Measurements from ENCODE around the gene DNAI2. TPM values are rescaled to one million over a fixed set of nuclear protein-coding genes. Genes with fewer than 3 reads are reported as not detected.

The DNAI2 gene
- total and polyA plus RNA-seq, 8 donors, result not detected

DNA sequence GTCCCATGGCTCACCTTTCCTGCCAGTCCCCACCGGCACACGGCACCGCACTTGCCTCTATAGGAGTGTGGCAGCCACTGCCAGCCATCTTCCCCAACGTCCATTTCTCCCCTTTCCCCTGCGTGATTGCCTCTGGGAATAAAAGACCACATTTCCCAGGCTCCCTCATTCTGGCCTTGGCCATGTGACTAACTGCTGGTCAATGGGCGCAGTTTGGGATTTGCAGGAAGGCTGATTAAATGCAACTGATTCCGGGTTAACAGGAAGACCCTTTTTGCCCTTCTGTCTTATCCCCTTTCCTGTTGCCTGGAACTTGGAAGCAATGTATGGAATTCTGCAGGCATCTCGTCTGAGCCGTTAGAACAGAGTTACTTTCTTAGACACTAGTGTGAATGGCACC is 84.7 kb downstream of the DNAI2 start:
- Histone ChIP-seq H3K36me3 (no peaks in the 10 kb centered on the region), H3K27ac (no peak overlapping the region), H3K9me3 (no peaks in the 10 kb centered on the region), H3K27me3 (peaks cover 26 to 100% (median 84%) of the 10 kb centered on the region in 3 donors), H3K4me3 (no peak overlapping the region), H3K4me1 (peaks cover 7 to 34% (median 23%) of the 10 kb centered on the region in 4 donors)
- 77 to 84% (median 81%) methylated on average over 9 of the region's 9 CpGs for WGBS, 5 donors
- no peak for DNase-seq
- intact Hi-C loops (cut with DNase I; ENCODE audit: low total_unique reads), result no loop called here
- TF ChIP-seq POLR2A (IDR thresholded peaks at IDR 0.05) (no peak), CTCF (IDR thresholded peaks at IDR 0.05) (no peak), EP300 (IDR thresholded peaks at IDR 0.05) (no peak), POLR2AphosphoS5 (IDR thresholded peaks at IDR 0.05) (no peak)

DNA sequence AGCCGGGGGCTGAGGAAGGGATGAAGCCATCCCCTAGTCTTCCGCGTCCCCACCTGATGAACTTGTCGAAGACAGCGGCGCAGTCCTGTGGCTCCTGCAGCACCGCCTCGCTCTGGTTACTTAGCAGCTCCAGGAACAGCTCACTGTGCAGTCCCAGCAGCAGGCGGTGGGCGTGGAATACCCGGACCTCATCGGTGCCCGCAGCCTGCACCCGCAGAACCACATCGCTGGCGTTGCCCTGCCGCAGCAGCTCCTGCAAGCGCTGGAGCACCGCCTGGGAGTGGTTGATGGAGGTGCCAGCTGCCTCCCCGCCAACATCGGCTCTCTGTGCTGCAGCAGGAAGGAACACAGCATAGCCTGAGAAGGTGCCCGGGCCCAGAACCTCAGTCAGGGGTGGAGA is 85.9 kb downstream of the DNAI2 start:
- Histone ChIP-seq H3K4me1 (peaks cover 7 to 29% (median 23%) of the 10 kb centered on the region in 4 donors), H3K27me3 (peaks cover 16 to 88% (median 73%) of the 10 kb centered on the region in 3 donors), H3K36me3 (no peaks in the 10 kb centered on the region), H3K27ac (no peak overlapping the region), H3K9me3 (no peaks in the 10 kb centered on the region), H3K4me3 (no peak overlapping the region)
- 91 to 95% (median 94%) methylated on average over 17 to 22 of the region's 22 CpGs for WGBS, 5 donors
- no peak for TF ChIP-seq EP300 (IDR thresholded peaks at IDR 0.05)
- TF ChIP-seq POLR2A (IDR thresholded peaks at IDR 0.05), result no peak
- no peak for TF ChIP-seq CTCF (IDR thresholded peaks at IDR 0.05)
- TF ChIP-seq POLR2AphosphoS5 (IDR thresholded peaks at IDR 0.05), result no peak
- no peak for DNase-seq
- intact Hi-C loops (cut with DNase I; ENCODE audit: low total_unique reads), result no loop called here

- no peak for DNase-seq
- H3K9me3 ChIP-seq, result no peaks in the 10 kb centered on the region
- peaks cover 16 to 79% (median 67%) of the 10 kb centered on the region in 3 donors for H3K27me3 ChIP-seq
- TF ChIP-seq POLR2AphosphoS5 (IDR thresholded peaks at IDR 0.05) (no peak), POLR2A (IDR thresholded peaks at IDR 0.05) (no peak), CTCF (IDR thresholded peaks at IDR 0.05) (no peak), EP300 (IDR thresholded peaks at IDR 0.05) (no peak)
- intact Hi-C loops (cut with DNase I; ENCODE audit: low total_unique reads), result no loop called here
- no peaks in the 10 kb centered on the region for H3K36me3 ChIP-seq
- no peak overlapping the region for H3K4me3 ChIP-seq
- 45 to 63% (median 55%) methylated on average over 7 of the region's 7 CpGs for WGBS, 5 donors
- H3K4me1 ChIP-seq, result peaks cover 7 to 29% (median 23%) of the 10 kb centered on the region in 4 donors
- no peak overlapping the region for H3K27ac ChIP-seq
Measured at GRCh38 chr17:74360899-74361229, 86.8 kb downstream of the DNAI2 start.

DNA sequence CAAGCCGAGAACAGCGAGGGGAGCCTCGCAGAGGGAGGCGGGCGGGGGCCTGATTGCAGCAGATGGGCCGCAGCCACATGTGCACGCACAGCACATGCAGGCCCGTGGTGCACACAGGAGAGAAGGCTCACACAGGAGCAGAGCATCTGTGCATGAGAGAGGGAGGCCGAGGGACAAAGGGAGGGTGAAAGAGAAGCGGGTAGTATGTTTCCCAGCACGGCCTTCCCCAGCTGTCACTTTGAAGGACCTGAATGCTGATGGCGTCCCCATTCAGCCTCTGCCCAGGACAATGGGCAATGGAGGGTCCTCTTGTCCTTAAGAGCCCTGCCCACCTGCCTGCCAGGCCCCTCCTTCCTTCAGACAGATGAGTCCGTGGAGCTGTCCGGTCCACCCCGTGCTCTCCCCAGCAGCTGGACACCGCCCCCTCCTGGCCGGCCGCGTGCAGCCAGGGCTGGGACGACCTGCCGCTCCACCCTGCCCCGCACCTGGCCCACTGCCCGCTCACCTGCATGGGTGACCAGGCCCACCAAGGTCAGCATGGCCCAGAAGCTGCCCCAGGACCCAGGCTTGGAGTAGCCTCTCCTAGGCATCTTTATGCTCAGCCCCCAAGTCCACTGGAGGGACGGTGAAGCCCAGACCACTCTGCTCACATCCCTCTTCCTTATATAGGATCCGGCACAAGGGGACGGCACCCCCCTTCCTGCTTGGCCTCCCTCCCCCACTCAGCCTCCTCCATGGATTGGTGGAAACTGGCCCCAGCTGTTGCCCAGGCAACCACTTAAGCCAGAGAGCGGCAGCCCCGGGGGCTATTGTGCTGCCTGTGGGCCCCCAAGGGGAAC is 87.4 kb downstream of the DNAI2 start, which contains the start of gene BTBD17:
BTBD17 (minus strand) TSS at position 639 of the 839 bp plus-strand sequence; CDS start at position 590, 49 bp downstream.
- no peak within 1 kb of the TSS for H3K27ac ChIP-seq
- H3K9me3 ChIP-seq, result no peaks in the 10 kb centered on the region
- H3K27me3 ChIP-seq, result peaks cover 16 to 73% (median 62%) of the 10 kb centered on the region in 3 donors
- no peaks in the 10 kb centered on the region for H3K36me3 ChIP-seq
- intact Hi-C loops (cut with DNase I; ENCODE audit: low total_unique reads), result no loop called here
- TF ChIP-seq CTCF (IDR thresholded peaks at IDR 0.05) (peak in 5 of 7 experiments; percentile 33 to 68 (median 56)), EP300 (IDR thresholded peaks at IDR 0.05) (no peak), POLR2A (IDR thresholded peaks at IDR 0.05) (no peak)
- H3K4me1 ChIP-seq, result peaks cover 7 to 28% (median 22%) of the 10 kb centered on the region in 4 donors
- H3K4me3 ChIP-seq, result no peak within 1 kb of the TSS
- 23 to 29% (median 27%) methylated on average over 24 to 28 of the region's 28 CpGs for WGBS, 5 donors
- peak; percentile 64 to 79 for DNase-seq

Measured in stomach (tissue), 9 donors.